Ovary (tissue), 3 donors: ENCODE measurements around the gene TBATA.

Source experiments
- EP300 ChIP-seq: sonication (generic); formaldehyde crosslinking; IDR thresholded peaks from one replicate; pipeline ENCODE4 v1.6.1; 2017; ENCODE audit warnings: antibody characterized with exemption
- POLR2A ChIP-seq: fragments of 450-650 bp; IDR thresholded peaks from one replicate; pipeline ENCODE4 v1.6.1; 2017; ENCODE audit warnings: antibody characterized with exemption, mild to moderate bottlenecking, moderate library complexity
- TF ChIP-seq, protein P1 (sequence below), 3 donors: fragments of 450-650 bp in 2 of 3; fragments of 200-600 bp in 1 of 3; IDR thresholded peaks; one replicate each; pipeline versions ENCODE4 v1.5.1 to v1.8.0; 2016 to 2022; ENCODE audit warnings: antibody characterized with exemption in 3 of 3, mild to moderate bottlenecking in 1 of 3
- donor health status: DM: no; HTN: no; CAD: no.

DNA sequence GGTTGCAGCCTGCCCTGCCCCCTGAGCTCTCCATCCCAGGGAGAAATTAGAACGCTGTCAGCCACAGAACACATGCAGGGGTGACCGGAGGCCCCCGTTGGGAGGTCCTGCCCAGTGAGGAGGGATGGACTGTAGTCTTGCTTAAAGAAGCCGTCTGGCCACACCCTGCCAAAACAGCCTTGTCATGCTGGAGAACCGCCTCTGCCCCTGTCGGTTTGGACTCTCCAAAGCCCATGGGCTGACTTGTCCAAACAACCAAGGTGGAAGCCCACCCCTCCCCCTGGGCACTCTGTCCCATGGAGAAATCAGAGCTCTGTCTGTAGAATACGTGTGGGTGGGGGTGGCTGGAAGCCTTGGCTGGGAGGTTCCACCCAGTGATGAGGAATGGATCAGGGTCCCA, 12.7 kb upstream of the TBATA start:
- TF ChIP-seq, protein P1, sequence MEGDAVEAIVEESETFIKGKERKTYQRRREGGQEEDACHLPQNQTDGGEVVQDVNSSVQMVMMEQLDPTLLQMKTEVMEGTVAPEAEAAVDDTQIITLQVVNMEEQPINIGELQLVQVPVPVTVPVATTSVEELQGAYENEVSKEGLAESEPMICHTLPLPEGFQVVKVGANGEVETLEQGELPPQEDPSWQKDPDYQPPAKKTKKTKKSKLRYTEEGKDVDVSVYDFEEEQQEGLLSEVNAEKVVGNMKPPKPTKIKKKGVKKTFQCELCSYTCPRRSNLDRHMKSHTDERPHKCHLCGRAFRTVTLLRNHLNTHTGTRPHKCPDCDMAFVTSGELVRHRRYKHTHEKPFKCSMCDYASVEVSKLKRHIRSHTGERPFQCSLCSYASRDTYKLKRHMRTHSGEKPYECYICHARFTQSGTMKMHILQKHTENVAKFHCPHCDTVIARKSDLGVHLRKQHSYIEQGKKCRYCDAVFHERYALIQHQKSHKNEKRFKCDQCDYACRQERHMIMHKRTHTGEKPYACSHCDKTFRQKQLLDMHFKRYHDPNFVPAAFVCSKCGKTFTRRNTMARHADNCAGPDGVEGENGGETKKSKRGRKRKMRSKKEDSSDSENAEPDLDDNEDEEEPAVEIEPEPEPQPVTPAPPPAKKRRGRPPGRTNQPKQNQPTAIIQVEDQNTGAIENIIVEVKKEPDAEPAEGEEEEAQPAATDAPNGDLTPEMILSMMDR (IDR thresholded peaks at IDR 0.05): no peak
- TF ChIP-seq POLR2A (no peak), EP300 (no peak)
